CD4-positive, alpha-beta T cell treated with Interleukin-2 at 100 ng/mL for 4 hours (primary cell): ENCODE measurements around the gene ADAMTSL3.

Experiments used
- DNase-seq: peaks from one replicate; pipeline ENCODE4 v3.0.0-alpha.2; 2020; ENCODE audit warnings: low spot score

Gene ADAMTSL3

DNA sequence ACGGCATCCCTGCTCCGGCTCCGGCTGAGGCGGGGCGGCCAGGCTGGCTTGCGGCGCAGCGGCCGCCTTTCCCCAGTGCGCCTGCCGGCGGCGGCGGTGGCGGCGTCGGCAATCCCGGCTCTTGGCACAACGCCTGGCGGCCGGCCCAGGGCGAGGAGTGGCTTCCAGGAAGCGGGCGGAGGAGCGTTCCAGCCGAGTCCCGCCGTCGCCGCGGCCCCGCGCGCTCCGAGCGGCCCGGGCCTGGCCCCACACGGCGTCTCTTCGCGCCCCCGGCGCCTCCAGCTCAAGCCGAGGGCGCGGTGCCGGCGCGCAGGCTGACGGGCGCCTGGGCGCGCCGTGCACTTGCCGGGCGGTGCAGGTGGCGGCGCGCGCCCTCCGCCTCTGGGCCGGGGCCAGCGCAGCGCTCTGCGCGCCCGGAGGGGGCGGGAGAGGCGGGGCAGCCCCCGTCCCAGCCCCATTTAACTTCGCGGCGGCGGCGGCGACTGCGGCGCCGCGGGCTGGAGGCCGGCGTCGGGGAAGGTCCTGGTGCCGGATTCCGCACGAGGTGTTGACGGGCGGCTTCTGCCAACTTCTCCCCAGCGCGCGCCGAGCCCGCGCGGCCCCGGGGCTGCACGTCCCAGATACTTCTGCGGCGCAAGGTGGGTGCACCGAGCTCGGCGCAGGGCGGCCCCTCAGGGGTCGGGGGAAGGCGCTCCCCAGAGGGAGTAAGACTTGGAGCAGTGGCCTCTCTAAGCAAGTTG is at the start of gene ADAMTSL3:
Gene ADAMTSL3 (plus strand): TSS at position 485 of the 740 bp plus-strand sequence. CDS start 1,639 bp downstream, outside the sequence.
- DNase-seq: no peak

GRCh38 chr15:83604549-83604948 is 49.4 kb upstream of the ADAMTSL3 start:
- DNase-seq: no peak

DNA sequence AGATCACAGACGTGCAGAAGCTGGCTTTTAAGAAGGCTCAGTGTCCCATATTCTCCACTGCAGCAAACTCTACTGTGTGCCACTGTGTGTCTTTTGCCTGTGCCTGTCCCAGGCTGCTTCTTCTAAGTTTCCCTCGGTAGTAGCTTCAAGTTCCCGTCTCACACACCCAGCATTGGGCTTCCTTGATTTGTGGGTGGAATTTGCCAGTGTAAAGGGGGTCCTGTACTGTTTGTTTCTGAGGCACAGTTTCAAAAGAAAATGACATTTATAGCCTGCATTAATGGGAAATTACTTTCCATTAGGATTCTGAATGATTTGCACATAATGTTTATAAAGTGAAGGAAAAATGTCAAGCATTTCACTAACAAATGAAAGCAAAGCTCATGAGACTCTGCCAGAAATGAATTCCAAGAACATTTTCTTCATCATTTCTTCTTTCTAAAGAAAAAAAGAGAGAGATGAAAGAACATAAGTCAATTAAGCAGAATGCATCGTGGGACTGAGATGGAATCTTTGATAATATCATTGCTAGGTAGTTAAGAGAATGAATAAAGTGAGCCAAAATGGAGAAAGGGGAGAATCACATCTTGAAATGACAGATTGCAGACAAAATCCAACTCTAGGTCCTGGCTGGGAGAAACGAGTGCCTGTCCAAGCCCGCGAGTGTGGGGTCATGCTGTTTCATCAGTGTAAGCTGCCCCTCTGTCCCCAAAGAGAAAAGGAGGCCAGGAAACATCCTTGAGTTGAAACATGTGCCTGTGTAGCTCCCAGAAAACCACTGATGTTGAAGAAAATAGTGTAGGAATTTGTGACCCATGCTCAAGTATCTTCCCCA is 48.6 kb upstream of the ADAMTSL3 start:
- no peak for DNase-seq

- no peak for DNase-seq
These were observed 43.8 kb upstream of the ADAMTSL3 start for GRCh38 chr15:83610132-83610531.

DNA sequence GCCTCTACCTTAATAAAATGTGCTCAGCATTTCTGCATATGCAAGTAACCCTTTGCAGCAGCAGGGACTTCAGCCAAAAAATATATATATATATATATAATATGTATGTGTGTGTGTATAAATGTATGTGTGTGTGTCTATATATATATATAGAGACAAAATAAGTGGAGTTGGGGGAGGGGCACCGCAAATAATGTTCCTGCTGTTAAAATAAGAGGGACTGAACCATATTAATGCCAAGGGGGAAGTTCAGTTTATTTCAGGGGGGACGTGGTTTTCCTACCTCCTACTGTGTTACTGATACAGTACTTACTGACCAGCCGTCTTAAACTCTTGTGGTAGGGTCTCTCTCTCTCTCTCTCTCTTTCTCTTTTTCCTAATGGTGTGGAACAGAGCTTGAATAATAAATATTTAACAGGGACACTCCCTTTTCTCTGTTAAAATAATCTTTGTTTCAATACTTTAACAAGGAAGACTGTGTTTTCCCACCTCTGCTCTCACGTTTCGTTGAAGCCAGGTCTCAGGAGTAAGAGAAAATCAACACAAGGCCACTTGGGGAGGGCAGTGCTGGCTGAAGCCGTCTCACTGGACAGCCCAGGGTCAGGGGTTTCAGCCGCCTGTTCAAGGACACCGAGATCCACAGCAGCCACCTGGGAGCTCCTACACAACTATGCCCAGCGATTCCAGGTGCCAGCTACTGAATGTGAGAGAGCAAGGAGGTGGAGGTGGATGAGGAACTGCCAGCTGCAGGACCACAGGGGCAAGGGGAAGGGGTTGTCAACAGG is 42.8 kb upstream of the ADAMTSL3 start:
- no peak for DNase-seq

DNA sequence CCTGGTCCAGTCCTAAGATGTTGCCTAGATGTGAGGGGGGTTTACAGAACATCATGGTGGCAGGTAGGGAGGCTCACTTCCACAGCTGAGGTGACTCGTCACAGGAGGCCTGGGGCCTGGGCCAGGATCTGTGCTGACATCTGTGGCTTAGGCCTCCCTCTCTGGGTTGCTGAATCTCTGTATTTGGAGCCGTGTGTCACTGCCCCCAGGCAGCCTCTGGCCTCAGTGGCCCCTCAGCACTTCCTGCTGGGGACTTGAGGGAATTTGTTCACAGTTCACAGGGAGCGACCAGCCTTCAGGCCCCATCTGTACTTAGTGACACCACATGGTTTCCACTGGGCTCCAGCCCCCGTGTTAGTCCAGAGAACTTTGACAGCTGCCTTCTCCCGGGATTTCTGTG is 41.7 kb upstream of the ADAMTSL3 start:
- no peak for DNase-seq

GRCh38 chr15:83612898-83613635 is 40.9 kb upstream of the ADAMTSL3 start:
- DNase-seq: no peak

DNA sequence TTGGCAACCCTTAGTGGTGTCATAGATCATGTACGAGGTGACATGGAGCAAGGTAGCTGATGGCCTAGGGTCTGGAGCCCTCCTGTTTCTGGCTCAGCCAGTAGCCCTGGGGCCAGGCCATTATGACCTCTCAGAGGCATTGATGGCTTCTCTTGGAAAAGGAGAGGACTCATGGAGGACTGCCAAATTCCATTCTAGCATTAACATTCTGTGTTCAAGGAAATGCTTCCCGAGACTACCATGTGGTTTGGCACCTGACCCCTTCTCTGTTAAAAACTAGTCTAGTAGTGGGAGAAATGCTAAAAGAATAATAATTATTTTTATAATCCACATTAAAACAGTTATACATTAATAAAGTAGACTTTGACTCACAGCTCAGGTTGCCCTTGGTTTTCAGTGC is 40.2 kb upstream of the ADAMTSL3 start:
- DNase-seq: no peak

DNA sequence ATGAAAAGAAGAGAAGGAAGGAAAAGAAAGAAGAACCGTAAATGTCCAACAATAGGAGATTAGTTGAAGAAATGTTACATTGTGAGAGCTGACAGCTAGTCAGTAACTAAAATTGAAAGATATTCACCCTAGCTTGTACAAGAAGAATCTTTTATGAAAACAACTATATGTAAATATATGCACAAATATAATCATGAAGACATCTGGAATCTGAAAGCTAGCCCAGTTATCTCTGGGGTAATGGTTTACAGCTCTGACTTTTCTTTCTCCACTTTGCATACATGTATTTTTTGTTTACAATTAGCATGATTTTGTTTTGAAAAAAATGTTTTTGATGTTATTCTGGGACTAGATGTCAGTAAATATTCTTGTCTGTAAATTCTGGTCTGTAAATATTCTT is 37.1 kb upstream of the ADAMTSL3 start:
- DNase-seq: no peak

GRCh38 chr15:83626171-83626802 is 27.6 kb upstream of the ADAMTSL3 start:
- no peak for DNase-seq

DNA sequence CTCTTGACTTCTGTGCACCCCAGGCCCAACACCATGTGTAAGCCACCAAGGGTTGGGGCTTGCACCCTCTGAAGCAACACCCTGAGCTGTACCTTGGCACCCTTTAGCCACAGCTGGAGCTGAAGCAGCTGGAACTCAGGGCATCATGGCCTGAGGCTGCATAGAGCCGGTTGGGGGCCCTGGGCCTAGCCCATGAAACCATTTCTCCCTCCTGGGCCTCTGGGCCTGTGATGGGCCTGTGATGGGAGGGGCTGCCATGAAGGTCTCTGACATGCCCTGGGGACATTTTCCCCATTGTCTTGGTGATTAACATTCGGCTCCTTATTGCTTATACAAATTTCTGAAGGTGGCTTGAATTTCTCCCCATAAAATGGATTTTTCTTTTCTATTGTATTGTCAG is 22.4 kb upstream of the ADAMTSL3 start:
- no peak for DNase-seq

DNA sequence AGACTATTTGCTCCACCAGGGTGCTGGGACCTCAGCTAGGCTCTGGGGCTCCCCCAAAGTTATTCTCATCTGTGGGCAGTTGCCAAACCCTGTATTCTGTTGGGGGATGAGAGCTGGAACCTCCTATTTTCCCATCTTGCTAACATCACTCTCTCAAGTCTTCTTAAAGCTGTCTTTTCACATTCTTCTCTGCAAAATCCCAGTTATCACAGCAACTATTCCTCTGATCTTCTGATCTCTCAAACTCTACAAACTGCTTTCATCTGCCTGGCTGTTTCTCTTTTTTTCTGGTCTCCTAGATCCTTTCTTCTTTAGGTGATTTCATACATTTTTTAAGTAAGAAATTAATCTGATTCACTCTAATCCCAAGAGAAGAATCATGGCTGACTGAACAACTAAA is 10.7 kb upstream of the ADAMTSL3 start:
- DNase-seq: no peak

DNA sequence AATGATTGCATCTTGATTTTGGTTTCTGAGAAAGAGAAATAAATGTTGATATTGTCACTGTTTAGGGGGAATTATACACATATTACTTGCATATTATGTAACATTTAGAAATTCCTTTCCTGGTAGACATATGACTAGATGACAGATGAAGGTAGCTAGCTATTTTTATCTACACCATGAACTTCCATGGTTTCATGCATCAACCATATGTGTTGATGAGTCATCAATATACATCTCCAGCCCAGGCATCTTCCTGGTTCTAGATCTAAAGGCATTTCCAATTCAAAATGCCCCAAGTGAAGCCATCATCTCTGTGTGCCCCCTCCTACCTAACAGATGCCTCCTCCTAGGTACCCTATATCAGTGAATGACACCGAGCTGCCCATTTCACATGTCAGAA is 9.5 kb upstream of the ADAMTSL3 start:
- DNase-seq: no peak

DNA sequence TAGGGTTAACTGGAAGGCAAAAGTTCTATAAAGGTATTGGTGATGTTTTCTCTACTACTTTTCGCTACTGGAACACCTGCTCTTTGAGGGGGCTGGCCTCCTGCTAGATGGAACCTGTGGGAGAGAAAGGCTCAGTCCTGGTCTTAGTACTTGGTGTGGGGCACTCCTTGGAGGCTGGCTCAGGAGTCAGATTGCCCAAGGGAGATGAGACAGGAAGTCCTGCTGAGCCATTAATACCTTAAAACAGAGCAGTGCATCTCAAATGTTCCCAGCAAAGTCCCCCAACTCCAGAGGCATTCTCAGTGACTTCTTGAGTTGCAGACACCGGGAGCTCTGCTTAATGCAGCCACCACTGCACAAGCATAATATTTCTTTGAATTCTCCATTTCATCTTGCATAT is 3.1 kb upstream of the ADAMTSL3 start:
- DNase-seq: no peak

GRCh38 chr15:83651541-83651940 is 2.4 kb upstream of the ADAMTSL3 start:
- DNase-seq: no peak

DNA sequence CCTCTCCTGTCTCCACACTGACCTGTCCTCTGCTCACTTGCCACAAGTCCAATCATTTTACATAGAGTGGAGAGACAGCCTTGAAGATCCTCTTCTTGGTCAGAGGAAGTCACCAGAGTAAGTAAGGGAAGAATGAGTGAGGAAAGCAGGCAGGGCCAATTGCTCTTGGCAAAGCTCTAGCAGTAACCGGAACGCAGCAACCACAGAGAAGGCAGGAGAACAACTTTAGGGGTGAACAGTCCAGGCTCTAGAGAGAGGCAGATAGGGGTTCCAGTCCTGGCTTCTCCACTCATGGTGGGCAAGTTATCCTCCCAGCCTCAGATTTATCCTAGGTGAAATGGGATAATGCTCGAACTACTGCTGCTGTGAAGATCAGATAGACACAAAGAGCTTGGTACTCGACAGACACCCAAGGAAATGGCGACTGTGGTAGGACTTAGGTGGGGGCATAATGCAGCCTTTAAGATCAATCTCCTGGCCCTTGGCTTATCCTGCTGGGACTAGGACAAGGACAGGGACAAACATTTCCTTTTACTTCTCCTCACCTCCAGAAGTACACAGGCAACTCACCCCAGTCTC is 1.2 kb upstream of the ADAMTSL3 start:
- DNase-seq: no peak

DNA sequence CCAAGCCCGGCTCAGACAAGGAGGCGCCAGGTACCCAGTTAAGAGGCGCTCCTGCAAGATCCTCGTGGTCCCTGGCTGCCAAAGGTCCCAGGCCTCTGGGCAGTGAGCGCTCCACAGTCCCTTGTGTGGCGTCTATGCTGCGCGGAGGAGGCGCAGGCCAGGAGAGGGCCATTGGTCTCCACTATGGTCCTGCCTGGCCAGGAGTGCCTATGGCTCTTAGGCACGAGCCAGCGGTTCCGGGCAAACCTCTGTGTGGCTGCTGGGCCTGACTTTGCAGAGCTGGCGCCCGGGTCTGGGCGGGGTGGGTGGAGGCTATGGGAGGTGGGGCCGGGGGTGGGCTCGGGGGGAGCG is 660 bp upstream of the ADAMTSL3 start:
- DNase-seq: no peak

GRCh38 chr15:83654379-83655236 is 685 bp downstream of the ADAMTSL3 start:
- DNase-seq: no peak

DNA sequence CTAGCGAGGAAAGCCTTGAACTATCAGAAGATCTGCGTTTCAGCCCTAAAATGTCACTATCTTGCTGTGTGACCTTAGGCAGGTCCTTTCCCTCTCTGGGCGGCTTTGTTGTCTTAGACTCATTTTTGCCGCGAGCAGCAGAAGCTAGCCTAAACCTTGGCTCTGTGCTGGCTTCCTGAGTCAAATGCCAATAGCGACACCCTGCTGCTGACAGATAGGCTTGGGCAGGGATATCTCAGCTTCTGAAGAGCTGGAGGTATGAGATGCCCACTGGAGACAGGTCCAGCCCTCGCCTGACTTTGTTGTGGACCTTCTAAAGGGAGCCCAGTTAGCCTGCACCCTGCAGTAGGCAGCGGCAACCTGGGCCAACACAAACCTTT is 1.3 kb downstream of the ADAMTSL3 start:
- no peak for DNase-seq

- no peak for DNase-seq
These were observed 2.3 kb downstream of the ADAMTSL3 start for GRCh38 chr15:83656192-83656591.
